ENCODE results near the gene CDH23. TPM values are rescaled to one million over a fixed set of nuclear protein-coding genes. Genes with fewer than 3 reads are reported as not detected.

The CDH23 gene
- polyA plus RNA-seq, 1 donor from 2014 or later = 6.6 TPM

DNA sequence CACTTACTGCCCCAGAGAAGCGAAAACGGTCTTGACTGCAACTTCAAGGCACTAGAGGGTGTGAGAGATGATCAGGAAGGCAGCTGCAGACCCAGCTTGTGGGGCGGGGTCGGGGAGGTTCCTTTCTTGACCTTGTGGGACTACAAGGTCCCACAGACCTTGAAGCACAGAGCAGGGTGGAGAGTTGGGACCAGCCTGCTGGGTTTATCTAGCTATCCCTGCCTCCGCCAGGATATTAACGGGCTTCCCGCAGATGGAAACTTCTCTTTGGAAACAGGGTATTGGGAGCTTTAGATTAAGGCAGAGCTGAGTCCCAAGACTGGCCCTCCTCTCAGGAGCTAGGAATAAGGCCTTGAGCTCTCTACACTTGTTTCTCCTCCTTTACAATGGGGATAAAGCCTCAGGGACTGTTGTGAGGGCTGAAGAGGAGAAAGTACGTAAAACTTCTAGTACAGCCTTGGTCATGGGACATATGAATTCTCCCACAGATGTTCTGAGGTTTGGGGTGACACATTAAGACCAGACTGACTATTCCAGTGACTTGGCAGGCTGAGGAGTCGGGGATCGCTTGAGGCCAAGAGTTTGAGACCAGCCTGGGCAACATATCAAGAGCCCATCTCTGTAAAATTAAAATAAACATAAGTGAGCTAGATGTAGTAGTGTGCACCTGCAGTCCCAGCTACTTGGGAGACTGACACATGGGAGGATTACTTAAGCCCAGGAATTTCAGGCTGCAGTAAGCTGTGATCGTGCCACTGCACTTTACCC lies 153.2 kb downstream of the CDH23 start:
- Histone ChIP-seq H3K36me3 (ENCODE audit: insufficient read depth, low read length) (no peaks in the 10 kb centered on the region), H3K9me3 (ENCODE audit: low read length) (no peaks in the 10 kb centered on the region), H3K9me2 (ENCODE audit: insufficient read depth, low read length) (no peaks in the 10 kb centered on the region), H3K4me3 (ENCODE audit: low read length) (no peak overlapping the region), H3K79me2 (replicated peaks; ENCODE audit: insufficient read depth, low read length) (no peaks in the 10 kb centered on the region), H3K4me2 (ENCODE audit: low read length) (no peak overlapping the region), H4K20me1 (ENCODE audit: insufficient read depth) (no peaks in the 10 kb centered on the region), H3K9ac (ENCODE audit: low read length) (no peak overlapping the region), H3K27ac (ENCODE audit: low read length) (no peak overlapping the region), H3K27me3 (ENCODE audit: insufficient read depth, low read depth, low read length) (no peaks in the 10 kb centered on the region), H2AFZ (ENCODE audit: low read depth, low read length) (no peak overlapping the region), H3F3A (ENCODE audit: insufficient read depth, low read length, poor library complexity, severe bottlenecking) (peaks cover 6% of the 10 kb centered on the region)
- TF ChIP-seq EZH2 (IDR thresholded peaks at IDR 0.05; ENCODE audit: borderline replicate concordance, insufficient read depth, low read length, poor library complexity, severe bottlenecking) (no peak), TAF1 (IDR thresholded peaks at IDR 0.05; ENCODE audit: low read depth) (no peak), EP300 (conservative IDR thresholded peaks at IDR 0.05; ENCODE audit: poor library complexity, severe bottlenecking) (no peak), POLR2AphosphoS5 (IDR thresholded peaks at IDR 0.05) (no peak), SMC3 (conservative IDR thresholded peaks at IDR 0.05; ENCODE audit: poor library complexity) (no peak), RAD21 (conservative IDR thresholded peaks at IDR 0.05) (no peak), MXI1 (conservative IDR thresholded peaks at IDR 0.05; ENCODE audit: poor library complexity, severe bottlenecking) (no peak)
- TF ChIP-seq, protein P1, sequence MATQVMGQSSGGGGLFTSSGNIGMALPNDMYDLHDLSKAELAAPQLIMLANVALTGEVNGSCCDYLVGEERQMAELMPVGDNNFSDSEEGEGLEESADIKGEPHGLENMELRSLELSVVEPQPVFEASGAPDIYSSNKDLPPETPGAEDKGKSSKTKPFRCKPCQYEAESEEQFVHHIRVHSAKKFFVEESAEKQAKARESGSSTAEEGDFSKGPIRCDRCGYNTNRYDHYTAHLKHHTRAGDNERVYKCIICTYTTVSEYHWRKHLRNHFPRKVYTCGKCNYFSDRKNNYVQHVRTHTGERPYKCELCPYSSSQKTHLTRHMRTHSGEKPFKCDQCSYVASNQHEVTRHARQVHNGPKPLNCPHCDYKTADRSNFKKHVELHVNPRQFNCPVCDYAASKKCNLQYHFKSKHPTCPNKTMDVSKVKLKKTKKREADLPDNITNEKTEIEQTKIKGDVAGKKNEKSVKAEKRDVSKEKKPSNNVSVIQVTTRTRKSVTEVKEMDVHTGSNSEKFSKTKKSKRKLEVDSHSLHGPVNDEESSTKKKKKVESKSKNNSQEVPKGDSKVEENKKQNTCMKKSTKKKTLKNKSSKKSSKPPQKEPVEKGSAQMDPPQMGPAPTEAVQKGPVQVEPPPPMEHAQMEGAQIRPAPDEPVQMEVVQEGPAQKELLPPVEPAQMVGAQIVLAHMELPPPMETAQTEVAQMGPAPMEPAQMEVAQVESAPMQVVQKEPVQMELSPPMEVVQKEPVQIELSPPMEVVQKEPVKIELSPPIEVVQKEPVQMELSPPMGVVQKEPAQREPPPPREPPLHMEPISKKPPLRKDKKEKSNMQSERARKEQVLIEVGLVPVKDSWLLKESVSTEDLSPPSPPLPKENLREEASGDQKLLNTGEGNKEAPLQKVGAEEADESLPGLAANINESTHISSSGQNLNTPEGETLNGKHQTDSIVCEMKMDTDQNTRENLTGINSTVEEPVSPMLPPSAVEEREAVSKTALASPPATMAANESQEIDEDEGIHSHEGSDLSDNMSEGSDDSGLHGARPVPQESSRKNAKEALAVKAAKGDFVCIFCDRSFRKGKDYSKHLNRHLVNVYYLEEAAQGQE (IDR thresholded peaks at IDR 0.05; ENCODE audit: borderline replicate concordance) = no peak
- TF ChIP-seq, protein P2, sequence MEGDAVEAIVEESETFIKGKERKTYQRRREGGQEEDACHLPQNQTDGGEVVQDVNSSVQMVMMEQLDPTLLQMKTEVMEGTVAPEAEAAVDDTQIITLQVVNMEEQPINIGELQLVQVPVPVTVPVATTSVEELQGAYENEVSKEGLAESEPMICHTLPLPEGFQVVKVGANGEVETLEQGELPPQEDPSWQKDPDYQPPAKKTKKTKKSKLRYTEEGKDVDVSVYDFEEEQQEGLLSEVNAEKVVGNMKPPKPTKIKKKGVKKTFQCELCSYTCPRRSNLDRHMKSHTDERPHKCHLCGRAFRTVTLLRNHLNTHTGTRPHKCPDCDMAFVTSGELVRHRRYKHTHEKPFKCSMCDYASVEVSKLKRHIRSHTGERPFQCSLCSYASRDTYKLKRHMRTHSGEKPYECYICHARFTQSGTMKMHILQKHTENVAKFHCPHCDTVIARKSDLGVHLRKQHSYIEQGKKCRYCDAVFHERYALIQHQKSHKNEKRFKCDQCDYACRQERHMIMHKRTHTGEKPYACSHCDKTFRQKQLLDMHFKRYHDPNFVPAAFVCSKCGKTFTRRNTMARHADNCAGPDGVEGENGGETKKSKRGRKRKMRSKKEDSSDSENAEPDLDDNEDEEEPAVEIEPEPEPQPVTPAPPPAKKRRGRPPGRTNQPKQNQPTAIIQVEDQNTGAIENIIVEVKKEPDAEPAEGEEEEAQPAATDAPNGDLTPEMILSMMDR (IDR thresholded peaks at IDR 0.05; ENCODE audit: poor library complexity, severe bottlenecking) = no peak

DNA sequence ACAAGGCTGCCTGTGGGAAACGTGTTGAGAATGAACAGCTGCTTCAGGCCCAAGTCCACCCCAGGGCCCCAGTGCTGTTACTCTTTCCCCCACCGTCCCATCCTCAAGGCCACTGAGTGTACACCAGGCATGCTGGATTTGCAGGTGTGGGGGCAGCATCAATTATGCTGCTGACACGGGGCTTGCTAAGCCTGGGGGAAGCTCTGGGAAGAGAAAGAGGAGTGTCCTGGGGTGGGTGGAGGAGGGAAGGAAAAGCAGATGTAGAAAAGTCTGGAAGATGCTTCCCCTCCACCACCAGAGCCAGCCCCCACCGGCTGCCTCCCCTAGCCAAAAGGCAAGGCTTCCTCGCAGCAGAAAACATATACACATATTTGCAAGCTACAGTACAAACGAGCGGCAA lies 153.9 kb downstream of the CDH23 start:
- no peaks in the 10 kb centered on the region for H3K9me2 ChIP-seq (ENCODE audit: insufficient read depth, low read length)
- H3K9ac ChIP-seq (ENCODE audit: low read length) = no peak overlapping the region
- H3K79me2 ChIP-seq (replicated peaks; ENCODE audit: insufficient read depth, low read length) = no peaks in the 10 kb centered on the region
- no peak overlapping the region for H3K27ac ChIP-seq (ENCODE audit: low read length)
- no peak overlapping the region for H3K4me3 ChIP-seq (ENCODE audit: low read length)
- H3F3A ChIP-seq (ENCODE audit: insufficient read depth, low read length, poor library complexity, severe bottlenecking) = peaks cover 6% of the 10 kb centered on the region
- no peaks in the 10 kb centered on the region for H3K9me3 ChIP-seq (ENCODE audit: low read length)
- TF ChIP-seq TAF1 (IDR thresholded peaks at IDR 0.05; ENCODE audit: low read depth) (no peak), EZH2 (IDR thresholded peaks at IDR 0.05; ENCODE audit: borderline replicate concordance, insufficient read depth, low read length, poor library complexity, severe bottlenecking) (no peak)
- TF ChIP-seq, protein P2 (IDR thresholded peaks at IDR 0.05; ENCODE audit: poor library complexity, severe bottlenecking) = no peak
- H3K4me2 ChIP-seq (ENCODE audit: low read length) = no peak overlapping the region
- no peaks in the 10 kb centered on the region for H4K20me1 ChIP-seq (ENCODE audit: insufficient read depth)
- H3K36me3 ChIP-seq (ENCODE audit: insufficient read depth, low read length) = no peaks in the 10 kb centered on the region
- no peak overlapping the region for H2AFZ ChIP-seq (ENCODE audit: low read depth, low read length)
- no peaks in the 10 kb centered on the region for H3K27me3 ChIP-seq (ENCODE audit: insufficient read depth, low read depth, low read length)

Measured in neural cell (in vitro differentiated cells).